TTC549 (cell line): Measurements from ENCODE around the gene BCAP31.
"Not testable (repeated sequence)": the region's sequence is repeated elsewhere in the genome, so short reads cannot be mapped to it uniquely, and the experiment has no call there.

Experiments used
- FAIRE-seq: peaks from 2 replicates; lab custom pipeline; 2012; peaks lifted over from hg19 to GRCh38; lab: Jason Lieb, UNC

The BCAP31 gene

GRCh38 chrX:153708415-153708814 is 15.8 kb downstream of the BCAP31 start:
- FAIRE-seq, result no peak

GRCh38 chrX:153707406-153707805 is 16.8 kb downstream of the BCAP31 start:
- FAIRE-seq, result no peak

GRCh38 chrX:153706799-153707198 is 17.4 kb downstream of the BCAP31 start:
- no peak for FAIRE-seq

GRCh38 chrX:153705403-153706060 is 18.7 kb downstream of the BCAP31 start:
- FAIRE-seq, result not testable (repeated sequence)

GRCh38 chrX:153704631-153705402 is 19.4 kb downstream of the BCAP31 start:
- not testable (repeated sequence) for FAIRE-seq

GRCh38 chrX:153704021-153704526 is 20.1 kb downstream of the BCAP31 start:
- FAIRE-seq, result no peak

GRCh38 chrX:153703036-153703370 is 21.2 kb downstream of the BCAP31 start:
- no peak for FAIRE-seq

- FAIRE-seq, result no peak
Observed at GRCh38 chrX:153702336-153703035, 21.7 kb downstream of the BCAP31 start.

- no peak for FAIRE-seq
Observed at GRCh38 chrX:153701706-153702105, 22.5 kb downstream of the BCAP31 start.

- FAIRE-seq, result no peak
Observed at GRCh38 chrX:153700967-153701366, 23.2 kb downstream of the BCAP31 start.

GRCh38 chrX:153700376-153700945 is 23.7 kb downstream of the BCAP31 start:
- no peak for FAIRE-seq

- FAIRE-seq, result not testable (repeated sequence)
Observed at GRCh38 chrX:153699784-153700371, 24.3 kb downstream of the BCAP31 start.

GRCh38 chrX:153699210-153699783 is 24.9 kb downstream of the BCAP31 start:
- not testable (repeated sequence) for FAIRE-seq

- FAIRE-seq, result no peak
Observed at GRCh38 chrX:153697924-153698865, 26.0 kb downstream of the BCAP31 start.

GRCh38 chrX:153696986-153697722 is 27.0 kb downstream of the BCAP31 start:
- FAIRE-seq, result not testable (repeated sequence)

GRCh38 chrX:153696538-153696937 is 27.6 kb downstream of the BCAP31 start:
- FAIRE-seq, result not testable (repeated sequence)

- no peak for FAIRE-seq
Observed at GRCh38 chrX:153696100-153696499, 28.1 kb downstream of the BCAP31 start.

GRCh38 chrX:153694687-153695270 is 29.4 kb downstream of the BCAP31 start:
- no peak for FAIRE-seq

GRCh38 chrX:153694256-153694655 is 29.9 kb downstream of the BCAP31 start:
- not testable (repeated sequence) for FAIRE-seq
